Upper lobe of left lung (tissue), 6 donors: Measurements from ENCODE around the gene ZFHX2. TPM values are rescaled to one million over a fixed set of nuclear protein-coding genes. Genes with fewer than 3 reads are reported as not detected.
A peak's percentile ranks its signal among the peaks of the same experiment; 100 is the strongest.

ENCODE experiments used
- ATAC-seq, 2 donors: fragments of 200-7000 bp; cut with Tn5 transposase; one replicate each; pipeline ENCODE4 v1.9.1; 2022; ENCODE audit warnings: mild to moderate bottlenecking in 2 of 2, moderate library complexity in 2 of 2; ENCODE audit not compliant: low FRiP score in 2 of 2
- DNase-seq, 2 donors: peaks; one replicate each; pipeline ENCODE4 v3.0.0-alpha.2; 2019 to 2020
- H3K27ac ChIP-seq, 4 donors: fragments of 200-600 bp; sonication (generic); one replicate each; pipeline ENCODE4 v1.5.1; 2016 to 2019
- H3K27me3 ChIP-seq, 4 donors: fragments of 200-600 bp; sonication (generic); one replicate each; pipeline ENCODE4 v1.5.1; 2017 to 2019
- H3K36me3 ChIP-seq, 4 donors: fragments of 200-600 bp; sonication (generic); one replicate each; pipeline ENCODE4 v1.5.1; 2016 to 2019
- H3K4me1 ChIP-seq, 4 donors: fragments of 200-600 bp; sonication (generic); one replicate each; pipeline ENCODE4 v1.5.1; 2018 to 2019
- H3K4me3 ChIP-seq, 4 donors: fragments of 200-600 bp; sonication (generic); one replicate each; pipeline ENCODE4 v1.5.1; 2017 to 2019; ENCODE audit warnings: mild to moderate bottlenecking in 2 of 4, moderate library complexity in 1 of 4
- H3K9me3 ChIP-seq, 4 donors: fragments of 200-600 bp; sonication (generic); one replicate each; pipeline ENCODE4 v1.5.1; 2018 to 2019
- CTCF ChIP-seq, 6 experiments: fragments of 450-650 bp in 4 of 6; fragments of 200-600 bp in 2 of 6; sonication (generic) in 2 of 6; IDR thresholded peaks; one replicate each; pipeline ENCODE4 v1.5.1; 2016 to 2019; ENCODE audit warnings: antibody characterized with exemption in 6 of 6
- EP300 ChIP-seq, 4 donors: sonication (generic); formaldehyde crosslinking; IDR thresholded peaks; one replicate each; pipeline ENCODE4 v1.5.1; 2017; ENCODE audit warnings: antibody characterized with exemption in 4 of 4, control low read depth in 2 of 4
- POLR2A ChIP-seq, 4 donors: fragments of 450-650 bp; IDR thresholded peaks; one replicate each; pipeline ENCODE4 v1.5.1; 2016 to 2017; ENCODE audit warnings: antibody characterized with exemption in 4 of 4, mild to moderate bottlenecking in 2 of 4
- POLR2AphosphoS5 ChIP-seq, 2 donors: sonication (generic); formaldehyde crosslinking; IDR thresholded peaks; one replicate each; pipeline ENCODE4 v1.5.1; 2017; ENCODE audit warnings: antibody characterized with exemption in 2 of 2
- WGBS, 2 donors: methylation state at CpG; one replicate each; pipeline ENCODE4 v1.1.5; 2017 to 2018; 5-methylcytosine and 5-hydroxymethylcytosine counted together
- total RNA-seq, 6 donors: library from RNA; depleted of rRNA in 4 of 6; stranded (reverse); fragments of >200 nt in 4 of 6; gene quantifications; one replicate each; pipeline versions ENCODE4 v1.1.0 to v1.2.1, GENCODE V29; 2016 to 2021
- donor health status: DM: no; HTN: no; CAD: no; lungs with moderate emphysema.
- donor health status: DM: no; HTN: yes; CAD: no; lungs with severe emphysema.

ZFHX2 gene
- total RNA-seq, 6 donors from 2014 or later: 1.7 to 6.3 (median 3.0) TPM

DNA sequence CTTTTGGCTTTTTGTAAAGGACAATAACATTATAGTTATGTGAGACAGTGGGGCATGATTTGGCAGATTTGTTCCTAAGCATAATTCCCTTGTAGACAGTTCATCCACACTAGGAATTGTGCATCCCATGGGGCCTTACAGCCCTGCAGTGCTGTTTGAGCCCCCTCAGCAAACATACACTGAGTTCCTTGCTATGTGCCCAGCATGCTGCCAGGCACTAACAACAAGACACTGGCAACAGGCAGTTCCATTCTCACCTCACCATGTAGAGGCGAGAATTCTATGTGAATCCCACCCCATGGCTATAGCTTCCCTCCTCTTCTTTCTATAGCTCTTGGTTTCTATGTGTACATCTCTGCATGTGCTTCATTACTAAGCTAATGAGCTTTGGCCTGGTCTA is 6.4 kb upstream of the ZFHX2 start:
- WGBS, 2 donors: 100% methylated on average over 1 of the region's 1 CpG
- peaks cover 0 to 44% (median 31%) of the 10 kb centered on the region in 4 donors for H3K36me3 ChIP-seq
- peaks cover 16 to 36% (median 23%) of the 10 kb centered on the region in 4 donors for H3K4me1 ChIP-seq
- no peak overlapping the region for H3K27ac ChIP-seq
- TF ChIP-seq POLR2A (IDR thresholded peaks at IDR 0.05) (no peak), POLR2AphosphoS5 (IDR thresholded peaks at IDR 0.05) (no peak), EP300 (IDR thresholded peaks at IDR 0.05) (no peak), CTCF (IDR thresholded peaks at IDR 0.05) (no peak)
- ATAC-seq: no peak
- no peaks in the 10 kb centered on the region for H3K9me3 ChIP-seq
- H3K4me3 ChIP-seq: no peak overlapping the region
- no peaks in the 10 kb centered on the region for H3K27me3 ChIP-seq
- DNase-seq: no peak

- H3K4me3 ChIP-seq: peak overlapping the region in 1 of 4 donors; percentile 73
- peak overlapping the region in 1 of 4 donors; percentile 98 for H3K27ac ChIP-seq
- TF ChIP-seq CTCF (IDR thresholded peaks at IDR 0.05) (no peak), EP300 (IDR thresholded peaks at IDR 0.05) (no peak)
- WGBS, 2 donors: 34 to 64% methylated on average over 2 of the region's 2 CpGs
- no peak for ATAC-seq
- H3K36me3 ChIP-seq: peaks cover 0 to 43% (median 31%) of the 10 kb centered on the region in 4 donors
- peaks cover 16 to 32% (median 23%) of the 10 kb centered on the region in 4 donors for H3K4me1 ChIP-seq
- no peaks in the 10 kb centered on the region for H3K9me3 ChIP-seq
- DNase-seq: no peak
- no peaks in the 10 kb centered on the region for H3K27me3 ChIP-seq
Measured at GRCh38 chr14:23557521-23557920, 6.0 kb upstream of the ZFHX2 start.

DNA sequence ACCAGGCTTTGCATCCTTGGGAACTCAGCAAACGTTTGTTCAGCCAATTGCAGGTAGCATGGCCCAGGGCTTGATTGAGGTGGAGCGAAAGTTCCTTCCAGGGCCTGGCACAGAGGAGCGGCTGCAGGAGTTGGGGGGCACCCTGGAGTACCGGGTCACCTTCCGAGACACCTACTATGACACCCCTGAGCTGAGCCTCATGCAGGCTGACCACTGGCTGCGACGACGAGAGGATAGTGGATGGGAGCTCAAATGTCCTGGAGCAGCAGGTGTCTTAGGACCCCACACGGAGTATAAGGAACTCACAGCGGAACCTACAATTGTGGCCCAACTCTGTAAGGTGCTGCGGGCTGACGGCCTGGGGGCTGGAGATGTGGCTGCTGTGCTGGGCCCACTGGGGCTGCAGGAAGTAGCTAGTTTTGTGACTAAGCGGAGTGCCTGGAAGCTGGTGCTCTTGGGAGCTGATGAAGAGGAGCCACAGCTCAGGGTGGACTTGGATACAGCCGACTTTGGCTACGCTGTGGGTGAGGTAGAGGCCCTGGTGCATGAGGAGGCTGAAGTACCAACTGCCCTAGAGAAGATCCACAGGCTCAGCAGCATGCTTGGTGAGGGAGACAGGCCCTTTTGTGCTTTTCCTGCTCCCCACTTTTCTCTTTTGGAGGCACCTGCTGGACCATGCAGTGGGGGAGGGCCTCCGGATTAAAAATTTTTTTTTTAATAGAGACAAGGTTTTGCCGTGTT is 5.3 kb upstream of the ZFHX2 start:
- H3K4me1 ChIP-seq: peaks cover 18 to 27% (median 21%) of the 10 kb centered on the region in 4 donors
- peaks cover 0 to 37% (median 25%) of the 10 kb centered on the region in 4 donors for H3K36me3 ChIP-seq
- no peaks in the 10 kb centered on the region for H3K9me3 ChIP-seq
- WGBS, 2 donors: 53 to 64% methylated on average over 12 to 16 of the region's 17 CpGs
- TF ChIP-seq POLR2A (IDR thresholded peaks at IDR 0.05): no peak
- no peak for TF ChIP-seq EP300 (IDR thresholded peaks at IDR 0.05)
- no peak for TF ChIP-seq POLR2AphosphoS5 (IDR thresholded peaks at IDR 0.05)
- TF ChIP-seq CTCF (IDR thresholded peaks at IDR 0.05): no peak
- H3K27ac ChIP-seq: peak overlapping the region; percentile 88 to 99 (median 98)
- peak overlapping the region in 3 of 4 donors; percentile 73 to 92 (median 77) for H3K4me3 ChIP-seq
- H3K27me3 ChIP-seq: no peaks in the 10 kb centered on the region
- ATAC-seq (no peak), DNase-seq (peak in 1 of 2 donors; percentile 47)

GRCh38 chr14:23555882-23556699 is 4.5 kb upstream of the ZFHX2 start, which contains the start of gene THTPA:
Gene THTPA, plus strand, starts transcription at chr14:23556271. Its CDS starts 487 bp downstream, at chr14:23556758.
- 3 to 6% methylated on average over 11 to 21 of the region's 54 CpGs for WGBS, 2 donors
- peak; percentile 95 to 96 for ATAC-seq
- Histone ChIP-seq H3K4me1 (peaks cover 21 to 29% (median 22%) of the 10 kb centered on the region in 4 donors), H3K9me3 (no peaks in the 10 kb centered on the region), H3K4me3 (peak within 1 kb of the TSS; percentile 73 to 92 (median 83)), H3K27ac (peak within 1 kb of the TSS; percentile 88 to 99 (median 98)), H3K36me3 (peaks cover 0 to 34% (median 19%) of the 10 kb centered on the region in 4 donors), H3K27me3 (no peaks in the 10 kb centered on the region)
- TF ChIP-seq POLR2A (IDR thresholded peaks at IDR 0.05): peak in 2 of 4 donors; percentile 50 to 73
- TF ChIP-seq CTCF (IDR thresholded peaks at IDR 0.05): peak in 1 of 6 experiments; percentile 21
- no peak for TF ChIP-seq EP300 (IDR thresholded peaks at IDR 0.05)
- TF ChIP-seq POLR2AphosphoS5 (IDR thresholded peaks at IDR 0.05): peak; percentile 66 to 73
- DNase-seq: peak; percentile 96
